HepG2 (cell line): ENCODE measurements around the gene RPS2. TPM values are rescaled to one million over a fixed set of nuclear protein-coding genes. Genes with fewer than 3 reads are reported as not detected.

Experiments
- ATAC-seq: fragments of 200-7000 bp; cut with Tn5 transposase; 3 replicates; pipeline ENCODE4 v1.9.1; 2020; ENCODE audit warnings: mild to moderate bottlenecking, moderate library complexity
- BruUV-seq: library from RNA; stranded (reverse); fragments of 400-500 nt; replicated peaks from 2 replicates; lab custom pipeline; 2021; lab: Mats Ljungman, UMichigan
- CTCF ChIA-PET: fragments of 300-600 bp; formaldehyde crosslinking; extraction: SDS; loops from one replicate; lab custom pipeline; 2021; ENCODE audit warnings: low total read pairs, inconsistent platforms, low intra/inter-chr PET ratio; lab: Yijun Ruan, JAX
- POLR2A ChIA-PET: fragments of 350-600 bp; sonication (Branson Sonifier 250); formaldehyde crosslinking; loops from one replicate; lab custom pipeline; 2020; ENCODE audit warnings: antibody characterized with exemption, inconsistent platforms; lab: Yijun Ruan, JAX
- DNase-seq: peaks from one replicate; pipeline ENCODE4 v3.0.0-alpha.2; 2015; ENCODE audit warnings: low spot score
- FAIRE-seq: peaks from 3 replicates; lab custom pipeline; 2011; peaks lifted over from hg19 to GRCh38; lab: Jason Lieb, UNC
- H2AFZ ChIP-seq: one replicate; pipeline ENCODE4 v1.6.1; 2011; ENCODE audit warnings: low read length, inconsistent platforms
- H3K27ac ChIP-seq: fragments of 300-600 bp; 3 replicates; pipeline ENCODE4 v1.8.0; 2011; ENCODE audit warnings: mixed run types, mild to moderate bottlenecking, mixed read lengths, low read length, inconsistent platforms; ENCODE audit not compliant: insufficient read depth; ENCODE audit errors: extremely low read length
- H3K27me3 ChIP-seq, 2 experiments: fragments of 200-600 bp in 1 of 2; 2 replicates in 1 of 2; 3 replicates in 1 of 2; pipeline versions ENCODE4 v1.6.0 to v1.8.0; 2011; ENCODE audit warnings: low read length in 2 of 2, mild to moderate bottlenecking in 2 of 2, moderate library complexity in 2 of 2, inconsistent platforms in 1 of 2; ENCODE audit not compliant: insufficient read depth in 2 of 2, control insufficient read depth in 1 of 2
- H3K36me3 ChIP-seq, 2 experiments: fragments of 200-600 bp in 1 of 2; replicated peaks in 1 of 2; 2 replicates in 1 of 2; 3 replicates in 1 of 2; pipeline versions ENCODE4 v1.5.1 to v1.8.0; 2011; ENCODE audit warnings: low read length in 2 of 2, inconsistent platforms in 1 of 2; ENCODE audit not compliant: insufficient read depth in 2 of 2, control insufficient read depth in 1 of 2
- H3K4me1 ChIP-seq: 2 replicates; pipeline ENCODE4 v1.5.1; 2012; ENCODE audit warnings: low read length, inconsistent platforms; ENCODE audit not compliant: insufficient read depth
- H3K4me2 ChIP-seq: 2 replicates; pipeline ENCODE4 v1.6.0; 2011; ENCODE audit warnings: low read depth, low read length, inconsistent platforms
- H3K4me3 ChIP-seq, 3 experiments: fragments of 200-600 bp in 1 of 3; sonication (generic), shearing (Covaris generic) in 1 of 3; replicated peaks in 1 of 3; 2 replicates each; pipeline ENCODE4 v1.5.1; 2011 to 2016; ENCODE audit warnings: low read length in 3 of 3, inconsistent platforms in 2 of 3, low read depth in 2 of 3, mild to moderate bottlenecking in 2 of 3, control low read depth in 1 of 3, mixed read lengths in 1 of 3; ENCODE audit not compliant: insufficient read depth in 1 of 3
- H3K79me2 ChIP-seq: one replicate; pipeline ENCODE4 v1.6.1; 2011; ENCODE audit warnings: low read length, inconsistent platforms; ENCODE audit not compliant: insufficient read depth
- H3K9ac ChIP-seq: 2 replicates; pipeline ENCODE4 v1.6.0; 2011; ENCODE audit warnings: mild to moderate bottlenecking, low read depth, low read length, inconsistent platforms; ENCODE audit not compliant: insufficient read depth
- H3K9me3 ChIP-seq: 2 replicates; pipeline ENCODE4 v1.5.1; 2012; ENCODE audit warnings: mild to moderate bottlenecking, low read length
- H4K20me1 ChIP-seq: 2 replicates; pipeline ENCODE4 v1.6.0; 2011; ENCODE audit warnings: inconsistent platforms, mild to moderate bottlenecking, low read length, moderate library complexity; ENCODE audit not compliant: insufficient read depth
- BRF2 ChIP-seq: sonication (generic); formaldehyde crosslinking; IDR thresholded peaks from 2 replicates; pipeline ENCODE4 v1.8.1; 2022; ENCODE audit warnings: mild to moderate bottlenecking, missing genetic modification reagents
- JARID2 ChIP-seq: sonication (generic); formaldehyde crosslinking; IDR thresholded peaks from 2 replicates; pipeline ENCODE4 v1.8.1; 2023; ENCODE audit warnings: missing genetic modification reagents, inconsistent platforms; ENCODE audit not compliant: insufficient replicate concordance
- MTA1 ChIP-seq: sonication (generic); formaldehyde crosslinking; IDR thresholded peaks from 2 replicates; pipeline ENCODE4 v1.4.0; 2020; ENCODE audit warnings: missing genetic modification reagents, mild to moderate bottlenecking, borderline replicate concordance
- NCOA5 ChIP-seq: sonication (generic); formaldehyde crosslinking; IDR thresholded peaks from 2 replicates; pipeline ENCODE4 v1.4.0; 2020; ENCODE audit warnings: missing genetic modification reagents
- NKX3-1 ChIP-seq: sonication (generic); formaldehyde crosslinking; IDR thresholded peaks from 2 replicates; pipeline ENCODE4 v1.5.0; 2020; ENCODE audit warnings: missing genetic modification reagents
- RBFOX2 ChIP-seq: fragments of 200-400 bp; formaldehyde crosslinking; IDR thresholded peaks from 2 replicates; pipeline ENCODE4 v1.6.1; 2017; ENCODE audit warnings: low read depth, mild to moderate bottlenecking, low read length
- RCOR2 ChIP-seq: IDR thresholded peaks from 2 replicates; pipeline ENCODE4 v1.6.1; 2016; ENCODE audit warnings: missing biosample characterization, missing genetic modification reagents
- ZNF124 ChIP-seq: sonication (generic); formaldehyde crosslinking; IDR thresholded peaks from 2 replicates; pipeline ENCODE4 v1.4.0; 2020; ENCODE audit warnings: missing genetic modification reagents
- WGBS: methylation state at CpG from one replicate; pipeline ENCODE4 v1.1.6; 2017; ENCODE audit warnings: low lambda C conversion rate; 5-methylcytosine and 5-hydroxymethylcytosine counted together
- in situ Hi-C: cut with HindIII; loops from 2 replicates; pipeline ENCODE4 v1.10.0; 2017; ENCODE audit warnings: low pct_unique_long_range_greater_than_20kb; ENCODE audit not compliant: extremely low pct_ligation_motif_present
- intact Hi-C: fragments of 100-400 bp; cut with micrococcal nuclease; formaldehyde crosslinking; loops from one replicate; pipeline ENCODE4 v1.10.0; 2022; ENCODE audit not compliant: unreplicated experiment
- polyA plus RNA-seq, 8 experiments: library from polyadenylated mRNA; depleted of rRNA in 3 of 8; stranded (reverse) in 7 of 8; unstranded in 1 of 8; fragments of >200 nt; fragmentation: Illumina TruSeq in 4 of 8; extraction: Trizol in 4 of 8; gene quantifications; 2 replicates each; pipeline versions ENCODE4 v1.2.1 to v1.2.3, GENCODE V29; 2011 to 2016; ENCODE audit warnings: low read depth in 4 of 8, missing spikeins in 1 of 8, mixed read lengths in 1 of 8; ENCODE audit not compliant: insufficient read depth in 1 of 8
- total RNA-seq, 5 experiments: library from RNA; depleted of rRNA; stranded (reverse); fragments of >200 nt; fragmentation: Illumina TruSeq; extraction: Trizol; gene quantifications; 2 replicates each; pipeline ENCODE4 v1.2.3, GENCODE V29; 2016; ENCODE audit warnings: low read depth in 1 of 5
- TF ChIP-seq, protein P1 (sequence below): sonication (generic); formaldehyde crosslinking; IDR thresholded peaks from 2 replicates; pipeline ENCODE4 v1.8.1; 2023; ENCODE audit warnings: mild to moderate bottlenecking, inconsistent platforms, moderate library complexity, missing genetic modification reagents, borderline replicate concordance
- TF ChIP-seq, protein P2 (sequence below): sonication (generic); formaldehyde crosslinking; IDR thresholded peaks from 2 replicates; pipeline ENCODE4 v1.4.0; 2020; ENCODE audit warnings: missing genetic modification reagents

Gene RPS2
- total and polyA plus RNA-seq, 2 of the 13 experiments (the other 11 are each of a cell fraction or from before 2014, with no cell fraction given): 1,908 to 4,514 TPM

- Histone ChIP-seq H3K4me1 (peaks cover 21% of the 10 kb centered on the region), H3K9ac (no peak overlapping the region), H3K4me3 (no peak overlapping the region; a peak in 1 of 6 replicates), H3K27me3 (no peaks in the 10 kb centered on the region), H3K9me3 (no peaks in the 10 kb centered on the region), H3K36me3 (peaks cover 21 to 34% of the 10 kb centered on the region in 2 experiments; a peak in 3 of 5 replicates), H3K79me2 (peaks cover 14% of the 10 kb centered on the region), H3K4me2 (no peak overlapping the region), H3K27ac (no peak overlapping the region), H4K20me1 (no peaks in the 10 kb centered on the region), H2AFZ (no peak overlapping the region)
- CTCF ChIA-PET: no interaction called here
- no TSS peak for BruUV-seq
- DNase-seq (no peak), FAIRE-seq (no peak), ATAC-seq (no peak)
- 98% methylated on average over 28 of the region's 42 CpGs for WGBS
- TF ChIP-seq RBFOX2 (peak; percentile 29; the same call in 1 of the 2 replicates), BRF2 (CRISPR knock-in tag) (no peak)
- POLR2A ChIA-PET: interaction anchor here (0.8 kb wide), 1 partner anchor 10 kb away, joined by 5 read pairs; the partner anchor contains the start of gene RPS2
- intact Hi-C loops: no loop called here
- in situ Hi-C loops: no loop called here
These were observed 9.8 kb upstream of the RPS2 start for GRCh38 chr16:1974157-1975070.

DNA sequence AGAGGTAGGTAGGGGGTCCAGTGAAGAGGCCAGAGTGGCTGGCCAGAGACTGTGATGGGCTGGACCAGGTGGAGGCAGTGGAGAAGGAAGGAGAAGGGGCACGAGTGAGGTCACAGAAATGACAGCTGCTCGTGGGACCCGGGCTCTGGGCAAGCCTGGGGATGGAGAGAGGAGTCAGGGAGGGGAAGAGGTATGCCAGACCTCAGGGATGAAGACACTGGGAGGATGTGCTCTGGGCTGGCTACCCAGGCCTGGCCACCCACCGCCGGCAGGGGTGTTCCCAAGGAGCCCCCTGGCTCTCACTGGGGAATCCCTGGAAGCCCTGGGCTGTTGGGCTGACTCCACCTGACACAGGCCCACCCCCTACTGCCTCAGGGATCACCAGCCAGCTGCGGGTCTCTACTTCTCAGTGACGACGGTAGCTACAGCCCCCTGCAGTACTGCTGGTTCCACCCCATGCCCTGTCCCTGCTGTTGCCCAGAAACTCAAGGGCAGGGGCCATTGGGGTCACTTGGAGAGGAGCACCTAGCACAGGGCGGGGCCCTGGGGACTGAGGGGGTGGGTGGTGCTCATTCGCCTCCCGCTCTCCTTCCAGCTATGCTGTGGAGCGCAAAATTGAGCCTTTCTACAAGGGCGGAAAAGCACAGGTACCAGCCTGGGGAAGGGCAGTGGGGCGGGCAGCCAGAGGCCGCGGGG is 9.0 kb upstream of the RPS2 start:
- H3K27me3 ChIP-seq: no peaks in the 10 kb centered on the region
- in situ Hi-C loops: no loop called here
- CTCF ChIA-PET: no interaction called here
- WGBS: 94% methylated on average over 13 of the region's 16 CpGs
- no peak overlapping the region for H2AFZ ChIP-seq
- DNase-seq (no peak), ATAC-seq (no peak), FAIRE-seq (no peak)
- peaks cover 14% of the 10 kb centered on the region for H3K79me2 ChIP-seq
- H3K4me1 ChIP-seq: peaks cover 21% of the 10 kb centered on the region
- H3K9ac ChIP-seq: peak overlapping the region; percentile 15; the same call in 1 of the 2 replicates
- peak overlapping the region; percentile 99; the same call in 1 of the 2 replicates for H3K4me2 ChIP-seq
- intact Hi-C loops: no loop called here
- peaks cover 21 to 33% of the 10 kb centered on the region in 2 experiments; a peak in 3 of 5 replicates for H3K36me3 ChIP-seq
- POLR2A ChIA-PET: no interaction called here
- TF ChIP-seq RCOR2 (CRISPR knock-in tag): no peak
- no peak for TF ChIP-seq MTA1 (CRISPR knock-in tag)
- TF ChIP-seq NCOA5 (CRISPR knock-in tag): no peak
- TF ChIP-seq NKX3-1: no peak
- TF ChIP-seq ZNF124 (CRISPR knock-in tag): no peak
- TF ChIP-seq, protein P1, sequence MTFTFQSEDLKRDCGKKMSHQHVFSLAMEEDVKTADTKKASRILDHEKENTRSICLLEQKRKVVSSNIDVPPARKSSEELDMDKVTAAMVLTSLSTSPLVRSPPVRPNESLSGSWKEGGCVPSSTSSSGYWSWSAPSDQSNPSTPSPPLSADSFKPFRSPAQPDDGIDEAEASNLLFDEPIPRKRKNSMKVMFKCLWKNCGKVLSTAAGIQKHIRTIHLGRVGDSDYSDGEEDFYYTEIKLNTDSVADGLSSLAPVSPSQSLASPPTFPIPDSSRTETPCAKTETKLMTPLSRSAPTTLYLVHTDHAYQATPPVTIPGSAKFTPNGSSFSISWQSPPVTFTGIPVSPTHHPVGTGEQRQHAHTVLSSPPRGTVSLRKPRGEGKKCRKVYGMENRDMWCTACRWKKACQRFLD (CRISPR knock-in tag): no peak
- no peak for TF ChIP-seq JARID2 (CRISPR knock-in tag)
- TF ChIP-seq, protein P2, sequence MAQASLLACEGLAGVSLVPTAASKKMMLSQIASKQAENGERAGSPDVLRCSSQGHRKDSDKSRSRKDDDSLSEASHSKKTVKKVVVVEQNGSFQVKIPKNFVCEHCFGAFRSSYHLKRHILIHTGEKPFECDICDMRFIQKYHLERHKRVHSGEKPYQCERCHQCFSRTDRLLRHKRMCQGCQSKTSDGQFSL (CRISPR knock-in tag): no peak
- no peaks in the 10 kb centered on the region for H3K9me3 ChIP-seq
- no peaks in the 10 kb centered on the region for H4K20me1 ChIP-seq
- H3K27ac ChIP-seq: no peak overlapping the region
- no TSS peak for BruUV-seq
- peak overlapping the region in 2 of 3 experiments; percentile 5 to 16; a peak in 2 of 6 replicates for H3K4me3 ChIP-seq
